OCI-LY7 (cell line): Measurements from ENCODE around the gene PAM16. TPM values are rescaled to one million over a fixed set of nuclear protein-coding genes. Genes with fewer than 3 reads are reported as not detected.

Experiments
- BruUV-seq: library from RNA; stranded (reverse); fragments of 400-500 nt; replicated peaks from 2 replicates; lab custom pipeline; 2021; lab: Mats Ljungman, UMichigan
- CTCF ChIA-PET: fragments of 300-600 bp; sonication (Branson Sonifier 250); formaldehyde crosslinking; loops from one replicate; lab custom pipeline; 2022; ENCODE audit warnings: antibody characterized with exemption; ENCODE audit not compliant: unreplicated experiment; lab: Charles Lee
- POLR2A ChIA-PET: fragments of 300-600 bp; sonication (Branson Sonifier 250); formaldehyde crosslinking; loops from one replicate; lab custom pipeline; 2022; ENCODE audit warnings: antibody characterized with exemption; lab: Charles Lee
- DNase-seq: peaks from one replicate; pipeline ENCODE4 v3.0.0-alpha.2; 2015; ENCODE audit warnings: low spot score
- H2AFZ ChIP-seq: fragments of 200-600 bp; sonication (generic), shearing (Covaris generic); 2 replicates; pipeline ENCODE4 v1.6.1; 2014; ENCODE audit warnings: mild to moderate bottlenecking, antibody characterized with exemption, low read length, moderate library complexity
- H3K27ac ChIP-seq: fragments of 200-600 bp; sonication (generic); 2 replicates; pipeline ENCODE4 v1.5.1; 2014; ENCODE audit warnings: mixed run types, low read depth, mild to moderate bottlenecking, moderate library complexity, low read length, inconsistent platforms; ENCODE audit not compliant: poor library complexity, severe bottlenecking
- H3K36me3 ChIP-seq: fragments of 200-600 bp; sonication (generic); 2 replicates; pipeline ENCODE4 v1.6.1; 2014; ENCODE audit warnings: mild to moderate bottlenecking, antibody characterized with exemption, low read length, moderate library complexity, mixed read lengths; ENCODE audit not compliant: insufficient read depth
- H3K4me1 ChIP-seq: fragments of 200-600 bp; sonication (generic); 2 replicates; pipeline ENCODE4 v1.5.1; 2014; ENCODE audit warnings: mild to moderate bottlenecking, low read length; ENCODE audit not compliant: insufficient read depth, poor library complexity, severe bottlenecking
- H3K4me2 ChIP-seq: fragments of 200-600 bp; sonication (generic); 2 replicates; pipeline ENCODE4 v1.6.1; 2014; ENCODE audit warnings: mild to moderate bottlenecking, low read length
- H3K4me3 ChIP-seq: fragments of 200-600 bp; sonication (generic); 2 replicates; pipeline ENCODE4 v1.5.1; 2014; ENCODE audit warnings: mild to moderate bottlenecking, low read depth, low read length; ENCODE audit not compliant: poor library complexity, severe bottlenecking
- H3K79me2 ChIP-seq: fragments of 200-600 bp; sonication (generic); 2 replicates; pipeline ENCODE4 v1.6.1; 2016; ENCODE audit warnings: low read depth, mild to moderate bottlenecking, low read length, moderate library complexity, mixed read lengths; ENCODE audit not compliant: insufficient read depth
- H3K9me2 ChIP-seq: fragments of 200-600 bp; sonication (generic); 2 replicates; pipeline ENCODE4 v1.6.1; 2016; ENCODE audit warnings: mild to moderate bottlenecking, low read length, mixed read lengths; ENCODE audit not compliant: insufficient read depth
- H3K9me3 ChIP-seq: fragments of 200-600 bp; sonication (generic); 2 replicates; pipeline ENCODE4 v1.6.1; 2014; ENCODE audit warnings: mild to moderate bottlenecking, mixed run types, low read length, mixed read lengths
- H4K20me1 ChIP-seq: fragments of 200-600 bp; sonication (generic); 2 replicates; pipeline ENCODE4 v1.6.1; 2014; ENCODE audit warnings: mild to moderate bottlenecking, antibody characterized with exemption, low read length, moderate library complexity, mixed read lengths; ENCODE audit not compliant: insufficient read depth
- EZH2phosphoT487 ChIP-seq: fragments of 200-600 bp; sonication (generic); IDR thresholded peaks from 2 replicates; pipeline ENCODE4 v1.6.1; 2018; ENCODE audit warnings: low read depth, borderline replicate concordance, mild to moderate bottlenecking, mixed run types, antibody characterized with exemption, low read length, moderate library complexity, mixed read lengths
- intact Hi-C: fragments of 100-400 bp; cut with micrococcal nuclease; formaldehyde crosslinking; loops from one replicate; pipeline ENCODE4 v1.10.0; 2022; ENCODE audit not compliant: unreplicated experiment
- total RNA-seq, 2 experiments: library from RNA; depleted of rRNA in 1 of 2; stranded (reverse); fragments of >200 nt in 1 of 2; shearing (Covaris generic) in 1 of 2; gene quantifications; 2 replicates each; pipeline ENCODE4 v1.2.3, GENCODE V29; 2014 to 2022
- TF ChIP-seq, protein P1 (sequence below): fragments of 200-600 bp; sonication (generic); conservative IDR thresholded peaks from 2 replicates; pipeline ENCODE4 v1.5.1; 2014; ENCODE audit warnings: mild to moderate bottlenecking, antibody characterized with exemption, low read length, moderate library complexity, mixed read lengths

PAM16 gene
- total RNA-seq, 2 experiments from 2014 or later, result 80.6 to 82.4 TPM

GRCh38 chr16:4364196-4365013 is 13.3 kb upstream of the PAM16 start:
- H3K4me1 ChIP-seq, result peaks cover 12% of the 10 kb centered on the region
- no TSS peak for BruUV-seq
- POLR2A ChIA-PET, result no interaction called here
- no peaks in the 10 kb centered on the region for H3K9me2 ChIP-seq
- H3K79me2 ChIP-seq, result no peaks in the 10 kb centered on the region
- no peak overlapping the region for H3K4me2 ChIP-seq
- no peak overlapping the region for H3K4me3 ChIP-seq
- TF ChIP-seq, protein P1, sequence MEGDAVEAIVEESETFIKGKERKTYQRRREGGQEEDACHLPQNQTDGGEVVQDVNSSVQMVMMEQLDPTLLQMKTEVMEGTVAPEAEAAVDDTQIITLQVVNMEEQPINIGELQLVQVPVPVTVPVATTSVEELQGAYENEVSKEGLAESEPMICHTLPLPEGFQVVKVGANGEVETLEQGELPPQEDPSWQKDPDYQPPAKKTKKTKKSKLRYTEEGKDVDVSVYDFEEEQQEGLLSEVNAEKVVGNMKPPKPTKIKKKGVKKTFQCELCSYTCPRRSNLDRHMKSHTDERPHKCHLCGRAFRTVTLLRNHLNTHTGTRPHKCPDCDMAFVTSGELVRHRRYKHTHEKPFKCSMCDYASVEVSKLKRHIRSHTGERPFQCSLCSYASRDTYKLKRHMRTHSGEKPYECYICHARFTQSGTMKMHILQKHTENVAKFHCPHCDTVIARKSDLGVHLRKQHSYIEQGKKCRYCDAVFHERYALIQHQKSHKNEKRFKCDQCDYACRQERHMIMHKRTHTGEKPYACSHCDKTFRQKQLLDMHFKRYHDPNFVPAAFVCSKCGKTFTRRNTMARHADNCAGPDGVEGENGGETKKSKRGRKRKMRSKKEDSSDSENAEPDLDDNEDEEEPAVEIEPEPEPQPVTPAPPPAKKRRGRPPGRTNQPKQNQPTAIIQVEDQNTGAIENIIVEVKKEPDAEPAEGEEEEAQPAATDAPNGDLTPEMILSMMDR, result no peak
- TF ChIP-seq EZH2phosphoT487, result no peak
- no peaks in the 10 kb centered on the region for H4K20me1 ChIP-seq
- DNase-seq, result no peak
- H3K27ac ChIP-seq, result no peak overlapping the region
- H3K36me3 ChIP-seq, result peaks cover 67% of the 10 kb centered on the region
- intact Hi-C loops, result no loop called here
- CTCF ChIA-PET, result interaction anchor here (0.7 kb wide), 1 partner anchor 107 kb away, joined by 3 read pairs; no protein-coding TSS in a partner anchor
- H2AFZ ChIP-seq, result no peak overlapping the region
- H3K9me3 ChIP-seq, result no peaks in the 10 kb centered on the region

DNA sequence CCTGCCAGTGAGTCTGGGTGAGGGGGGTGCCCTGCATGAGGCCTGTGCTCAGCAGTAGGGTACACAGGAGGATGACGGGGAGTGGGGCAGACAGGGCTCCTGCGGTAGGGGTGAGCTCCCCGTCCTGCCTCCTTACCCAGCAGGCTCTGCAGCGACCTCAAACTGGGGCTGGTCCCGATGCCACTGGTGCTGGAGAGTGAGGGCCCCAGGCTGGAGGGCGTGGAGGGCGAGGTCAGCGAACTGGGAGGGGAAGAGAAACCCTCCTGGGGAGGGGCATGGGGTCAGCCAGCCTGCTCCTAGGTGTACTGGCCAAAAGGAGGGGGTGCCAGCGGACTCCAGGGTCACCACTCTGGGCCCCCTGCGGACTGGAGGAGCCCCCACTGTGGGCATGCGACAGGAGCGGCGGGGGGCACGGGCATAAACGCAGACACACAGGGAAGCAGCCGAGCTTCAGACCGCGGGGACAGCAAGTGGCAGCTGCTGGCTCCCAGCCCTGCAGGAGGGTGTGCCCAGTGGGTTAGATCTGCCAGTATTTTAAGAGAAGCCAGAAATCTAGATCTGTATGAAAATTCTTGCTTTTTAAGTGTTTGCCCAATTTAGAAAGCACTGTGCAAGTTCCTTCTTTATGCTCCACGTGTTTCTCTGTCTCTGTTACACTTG is 11.5 kb upstream of the PAM16 start:
- peak overlapping the region; percentile 30 for H3K27ac ChIP-seq
- peaks cover 12% of the 10 kb centered on the region for H3K4me1 ChIP-seq
- H3K4me2 ChIP-seq, result peak overlapping the region; percentile 11; the same call in 1 of the 2 replicates
- no TSS peak for BruUV-seq
- POLR2A ChIA-PET, result no interaction called here
- intact Hi-C loops, result no loop called here
- TF ChIP-seq, protein P1, result no peak
- no peak for TF ChIP-seq EZH2phosphoT487
- no peaks in the 10 kb centered on the region for H4K20me1 ChIP-seq
- no peak overlapping the region for H2AFZ ChIP-seq
- no peaks in the 10 kb centered on the region for H3K9me2 ChIP-seq
- no peaks in the 10 kb centered on the region for H3K9me3 ChIP-seq
- H3K36me3 ChIP-seq, result peaks cover 83% of the 10 kb centered on the region
- CTCF ChIA-PET, result no interaction called here
- DNase-seq, result peak; percentile 16
- H3K79me2 ChIP-seq, result no peaks in the 10 kb centered on the region
- H3K4me3 ChIP-seq, result no peak overlapping the region

DNA sequence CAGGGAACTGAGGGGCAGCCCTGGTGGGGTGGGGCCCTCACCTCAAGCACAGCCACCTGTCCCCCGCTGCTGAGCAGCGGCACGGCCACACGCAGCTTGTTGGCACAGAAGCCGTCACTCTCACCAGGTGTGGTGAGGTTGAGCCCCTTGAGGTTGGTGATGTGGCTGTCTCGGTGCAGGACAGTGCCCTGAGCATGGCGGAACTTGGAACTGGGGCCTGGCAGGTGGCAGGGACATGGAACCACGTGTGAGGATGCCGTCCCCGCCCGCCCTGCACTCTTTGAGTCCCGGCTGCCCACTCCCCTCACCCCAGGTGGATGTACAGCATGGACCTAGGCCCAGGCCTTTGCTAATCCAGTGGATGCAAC is 10.8 kb upstream of the PAM16 start:
- Histone ChIP-seq H4K20me1 (no peaks in the 10 kb centered on the region), H3K79me2 (no peaks in the 10 kb centered on the region), H3K36me3 (peaks cover 79% of the 10 kb centered on the region), H3K27ac (no peak overlapping the region), H3K9me2 (no peaks in the 10 kb centered on the region), H3K9me3 (no peaks in the 10 kb centered on the region), H3K4me2 (no peak overlapping the region), H3K4me1 (peaks cover 12% of the 10 kb centered on the region), H3K4me3 (no peak overlapping the region), H2AFZ (no peak overlapping the region)
- intact Hi-C loops, result no loop called here
- DNase-seq, result no peak
- BruUV-seq, result no TSS peak
- CTCF ChIA-PET, result no interaction called here
- no peak for TF ChIP-seq EZH2phosphoT487
- TF ChIP-seq, protein P1, result no peak
- POLR2A ChIA-PET, result no interaction called here
